Right lobe of liver (tissue), 6 donors: ENCODE measurements around the gene ABHD8. TPM values are rescaled to one million over a fixed set of nuclear protein-coding genes. Genes with fewer than 3 reads are reported as not detected.

Experiments
- ATAC-seq, 4 donors: fragments of 200-7000 bp; cut with Tn5 transposase; one replicate each; pipeline ENCODE4 v1.9.1; 2020; ENCODE audit warnings: mild to moderate bottlenecking in 4 of 4, moderate library complexity in 4 of 4
- DNase-seq, 3 donors: peaks; one replicate each; pipeline ENCODE4 v3.0.0-alpha.2; 2020
- H3K27ac ChIP-seq, 3 donors: fragments of 200-600 bp; one replicate each; pipeline ENCODE4 v1.8.0; 2022
- H3K27me3 ChIP-seq, 2 donors: fragments of 200-600 bp; one replicate each; pipeline ENCODE4 v1.8.0; 2022
- H3K36me3 ChIP-seq, 4 donors: fragments of 200-600 bp; sonication (generic) in 1 of 4; one replicate each; pipeline versions ENCODE4 v1.5.1 to v1.8.0; 2017 to 2022; ENCODE audit warnings: control low read depth in 1 of 4
- H3K4me1 ChIP-seq, 4 donors: fragments of 200-600 bp; sonication (generic) in 1 of 4; one replicate each; pipeline versions ENCODE4 v1.5.1 to v1.8.0; 2017 to 2022; ENCODE audit warnings: control low read depth in 1 of 4
- H3K4me3 ChIP-seq, 3 donors: fragments of 200-600 bp; one replicate each; pipeline ENCODE4 v1.8.0; 2022
- H3K9me3 ChIP-seq, 4 donors: fragments of 200-600 bp; sonication (generic) in 1 of 4; one replicate each; pipeline versions ENCODE4 v1.5.1 to v1.8.0; 2017 to 2022; ENCODE audit warnings: control low read depth in 1 of 4
- CTCF ChIP-seq, 4 donors: fragments of 200-600 bp in 3 of 4; fragments of 450-650 bp in 1 of 4; IDR thresholded peaks; one replicate each; pipeline versions ENCODE4 v1.5.1 to v1.8.0; 2016 to 2022; ENCODE audit warnings: antibody characterized with exemption in 4 of 4, mild to moderate bottlenecking in 2 of 4
- POLR2A ChIP-seq: fragments of 450-650 bp; IDR thresholded peaks from one replicate; pipeline ENCODE4 v1.6.1; 2017; ENCODE audit warnings: antibody characterized with exemption, mild to moderate bottlenecking
- WGBS: methylation state at CpG from one replicate; pipeline ENCODE4 v1.1.6; 2018; ENCODE audit warnings: low coverage, low lambda C conversion rate; ENCODE audit not compliant: insufficient coverage; ENCODE audit errors: missing lambda C conversion rate; 5-methylcytosine and 5-hydroxymethylcytosine counted together
- intact Hi-C, 2 donors: fragments of 100-400 bp; cut with DNase I; formaldehyde crosslinking; loops; one replicate each; pipeline versions ENCODE4 v1.11.2 to v1.14.1; 2022
- total RNA-seq, 6 experiments: library from RNA; depleted of rRNA in 2 of 6; stranded (reverse); fragments of >200 nt in 2 of 6; fragmentation: NEBNext Ultra II Directional in 3 of 6; extraction: Animal tissue kit (Norgen Biotek cat#: 25700) in 3 of 6; gene quantifications; one replicate each; pipeline versions ENCODE4 v1.1.0 to v1.2.4, GENCODE V29; 2016 to 2023
- donor health status: DM: no; HTN: yes; CAD: no.
- donor health status: DM: no; HTN: no; CAD: no.
- donor health status: DM: no; HTN: no; CAD: no.
- donor health status: DM: no; HTN: yes; CAD: no.
- donor health status: DM: no; HTN: yes; CAD: no.

Gene ABHD8
- total RNA-seq, 6 experiments from 2014 or later, result 8.3 to 27.3 (median 15.8) TPM

DNA sequence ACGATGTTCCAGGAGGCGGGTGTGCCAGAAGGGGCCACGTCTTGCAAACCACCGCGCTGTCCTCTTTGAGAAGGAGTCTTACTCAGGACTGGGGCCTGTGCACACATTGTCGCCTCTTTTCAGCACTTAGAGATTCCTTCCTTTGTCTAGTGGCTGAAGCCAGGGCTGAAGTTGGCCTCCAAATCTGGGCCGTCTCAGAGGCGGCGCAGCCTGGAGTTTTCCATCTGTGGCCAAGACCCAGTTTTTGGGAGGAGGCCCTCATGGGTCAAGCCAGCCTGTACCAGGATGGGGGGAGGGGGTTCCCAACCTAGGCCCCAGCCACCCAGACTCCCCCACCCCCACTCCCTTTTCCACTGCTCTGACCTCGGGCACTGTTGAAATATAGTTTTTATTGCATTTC, 19.6 kb upstream of the ABHD8 start:
- 75% methylated on average over 10 of the region's 10 CpGs for WGBS
- Histone ChIP-seq H3K27ac (no peak overlapping the region), H3K36me3 (peaks cover 0 to 16% (median 6%) of the 10 kb centered on the region in 4 donors), H3K9me3 (no peaks in the 10 kb centered on the region), H3K4me1 (peaks cover 0 to 20% (median 9%) of the 10 kb centered on the region in 4 donors), H3K4me3 (no peak overlapping the region), H3K27me3 (no peaks in the 10 kb centered on the region)
- no peak for TF ChIP-seq POLR2A
- no peak for TF ChIP-seq CTCF (IDR thresholded peaks at IDR 0.05)
- ATAC-seq (no peak), DNase-seq (no peak)
- intact Hi-C loops, result no loop called here

DNA sequence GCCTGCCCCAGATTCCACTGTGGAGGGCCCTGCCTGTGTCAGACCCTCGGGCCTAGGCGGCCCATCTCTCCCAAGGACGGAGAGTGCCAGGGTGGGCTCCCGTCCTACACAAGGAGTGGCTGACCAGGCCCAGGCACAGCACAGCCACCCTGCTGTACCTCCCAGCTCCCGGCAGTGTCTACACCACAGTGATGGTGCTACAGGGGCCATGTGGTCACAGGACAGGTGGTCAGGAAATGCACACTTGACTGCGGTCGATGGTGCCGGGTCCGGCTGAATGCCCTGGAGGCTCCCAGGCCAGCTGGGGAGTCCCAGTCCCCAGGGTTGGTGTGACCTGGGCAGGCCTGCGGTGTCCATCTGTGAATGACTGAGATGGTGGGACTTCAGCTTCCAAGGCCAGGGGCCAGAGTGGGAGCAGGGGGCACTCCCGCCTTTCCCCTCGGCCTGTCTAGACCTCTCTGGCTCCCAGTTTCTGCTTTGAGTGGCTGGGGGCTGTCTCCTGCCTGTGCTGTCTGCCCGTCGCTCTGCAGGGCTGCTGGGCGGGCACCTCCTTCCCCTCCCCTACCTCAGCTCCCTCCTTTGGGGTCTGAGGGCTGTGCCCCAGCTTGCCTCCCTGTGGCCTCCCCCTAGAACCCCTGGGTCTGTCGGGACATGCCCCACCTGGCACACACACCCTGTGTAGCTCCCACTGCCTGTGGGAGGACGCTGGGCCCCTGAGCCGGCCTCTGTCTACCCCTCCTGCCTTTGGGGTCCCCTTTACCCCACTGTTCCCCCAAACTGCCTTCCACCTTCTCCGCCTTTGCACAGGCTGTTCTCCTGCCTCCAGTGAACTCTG, 18.6 kb upstream of the ABHD8 start:
- Histone ChIP-seq H3K4me1 (peaks cover 0 to 19% (median 9%) of the 10 kb centered on the region in 4 donors), H3K9me3 (no peaks in the 10 kb centered on the region), H3K4me3 (no peak overlapping the region), H3K27ac (no peak overlapping the region), H3K27me3 (no peaks in the 10 kb centered on the region), H3K36me3 (peaks cover 0 to 16% (median 6%) of the 10 kb centered on the region in 4 donors)
- no peak for DNase-seq
- ATAC-seq, result no peak
- TF ChIP-seq CTCF (IDR thresholded peaks at IDR 0.05) (no peak), POLR2A (no peak)
- intact Hi-C loops, result no loop called here
- 100% methylated on average over 3 of the region's 19 CpGs for WGBS

DNA sequence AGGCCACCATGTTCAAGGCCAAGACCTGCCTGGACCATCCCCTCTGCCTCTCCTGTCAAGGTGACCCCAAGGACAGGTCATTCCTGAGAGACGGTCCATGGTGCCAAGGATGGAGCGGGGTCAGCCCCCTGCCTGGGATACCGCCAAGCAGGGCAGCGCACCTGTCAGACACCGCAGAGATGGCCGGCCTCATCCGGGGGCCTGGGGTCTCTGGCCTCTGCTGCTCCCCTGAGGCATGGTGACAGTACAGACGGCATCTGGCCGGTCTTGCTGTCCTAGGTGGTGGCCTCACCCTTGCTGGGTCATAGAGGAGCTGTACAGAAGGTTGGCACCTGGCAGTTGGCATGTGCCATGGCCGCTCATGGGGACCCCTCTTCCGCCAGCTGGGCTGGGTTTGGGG, 17.2 kb upstream of the ABHD8 start:
- H3K4me1 ChIP-seq, result peaks cover 0 to 5% (median 2%) of the 10 kb centered on the region in 4 donors
- H3K9me3 ChIP-seq, result no peaks in the 10 kb centered on the region
- H3K4me3 ChIP-seq, result no peak overlapping the region
- TF ChIP-seq POLR2A (no peak), CTCF (IDR thresholded peaks at IDR 0.05) (no peak)
- peaks cover 0 to 23% (median 8%) of the 10 kb centered on the region in 4 donors for H3K36me3 ChIP-seq
- ATAC-seq, result no peak
- intact Hi-C loops, result no loop called here
- no peak for DNase-seq
- H3K27me3 ChIP-seq, result no peaks in the 10 kb centered on the region
- WGBS, result no CpG with 5 or more reads among the region's 11 CpGs
- no peak overlapping the region for H3K27ac ChIP-seq

GRCh38 chr19:17319473-17320238, 16.4 kb upstream of the ABHD8 start:
- H3K4me3 ChIP-seq, result no peak overlapping the region
- H3K9me3 ChIP-seq, result no peaks in the 10 kb centered on the region
- H3K27ac ChIP-seq, result no peak overlapping the region
- no peaks in the 10 kb centered on the region for H3K4me1 ChIP-seq
- ATAC-seq (no peak), DNase-seq (no peak)
- 85% methylated on average over 16 of the region's 40 CpGs for WGBS
- H3K36me3 ChIP-seq, result peaks cover 0 to 27% (median 10%) of the 10 kb centered on the region in 4 donors
- H3K27me3 ChIP-seq, result no peaks in the 10 kb centered on the region
- TF ChIP-seq CTCF (IDR thresholded peaks at IDR 0.05), result no peak
- TF ChIP-seq POLR2A, result no peak
- intact Hi-C loops, result no loop called here
